ENCODE measurements around the gene ZPBP.

GRCh38 chr7:50088463-50089129, 4.5 kb downstream of the ZPBP start:
- TF ChIP-seq CTCF (IDR thresholded peaks at IDR 0.05), result no peak
- TF ChIP-seq POLR2A (IDR thresholded peaks at IDR 0.05), result no peak
